ENCODE data around the gene NPHS2.

DNA sequence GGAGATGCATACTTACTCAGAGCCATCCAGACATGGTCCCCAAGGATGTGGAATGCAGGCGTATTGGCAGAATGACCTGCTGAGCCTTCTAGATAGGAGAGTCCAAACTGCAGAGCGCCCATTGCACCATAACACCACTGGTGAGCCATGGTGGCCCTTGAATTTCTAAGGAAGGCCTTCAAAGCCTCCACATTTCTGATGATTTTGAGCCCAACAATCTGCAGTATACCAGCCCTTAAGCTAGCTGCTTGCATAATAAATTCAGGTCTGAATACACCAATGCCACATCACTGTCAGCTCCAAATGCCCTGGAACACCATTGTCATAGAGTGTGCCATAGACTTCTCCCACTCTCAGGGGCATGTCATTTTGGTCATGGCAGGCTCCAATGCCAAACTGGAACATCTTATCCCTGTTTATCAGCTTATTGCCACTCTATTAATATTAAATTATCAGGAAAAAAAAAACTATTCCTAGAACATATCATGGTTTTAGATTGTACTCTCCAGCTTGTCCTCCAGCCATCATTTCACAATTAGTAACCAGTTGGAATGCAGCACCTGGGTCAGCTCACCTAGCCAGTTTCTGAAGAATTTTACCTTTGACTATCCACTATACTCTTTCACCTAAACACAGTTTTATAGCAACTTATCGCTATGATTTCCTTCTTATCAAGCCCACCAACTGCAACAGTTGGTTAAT, 26.9 kb downstream of the NPHS2 start:
- TF ChIP-seq EZH2 (optimal IDR thresholded peaks at IDR 0.05; ENCODE audit: low read depth, low read length) (no peak), EZH2phosphoT487 (IDR thresholded peaks at IDR 0.05; ENCODE audit: low read length) (no peak)
- TF ChIP-seq, protein P1, sequence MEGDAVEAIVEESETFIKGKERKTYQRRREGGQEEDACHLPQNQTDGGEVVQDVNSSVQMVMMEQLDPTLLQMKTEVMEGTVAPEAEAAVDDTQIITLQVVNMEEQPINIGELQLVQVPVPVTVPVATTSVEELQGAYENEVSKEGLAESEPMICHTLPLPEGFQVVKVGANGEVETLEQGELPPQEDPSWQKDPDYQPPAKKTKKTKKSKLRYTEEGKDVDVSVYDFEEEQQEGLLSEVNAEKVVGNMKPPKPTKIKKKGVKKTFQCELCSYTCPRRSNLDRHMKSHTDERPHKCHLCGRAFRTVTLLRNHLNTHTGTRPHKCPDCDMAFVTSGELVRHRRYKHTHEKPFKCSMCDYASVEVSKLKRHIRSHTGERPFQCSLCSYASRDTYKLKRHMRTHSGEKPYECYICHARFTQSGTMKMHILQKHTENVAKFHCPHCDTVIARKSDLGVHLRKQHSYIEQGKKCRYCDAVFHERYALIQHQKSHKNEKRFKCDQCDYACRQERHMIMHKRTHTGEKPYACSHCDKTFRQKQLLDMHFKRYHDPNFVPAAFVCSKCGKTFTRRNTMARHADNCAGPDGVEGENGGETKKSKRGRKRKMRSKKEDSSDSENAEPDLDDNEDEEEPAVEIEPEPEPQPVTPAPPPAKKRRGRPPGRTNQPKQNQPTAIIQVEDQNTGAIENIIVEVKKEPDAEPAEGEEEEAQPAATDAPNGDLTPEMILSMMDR (IDR thresholded peaks at IDR 0.05; ENCODE audit: low read length) = no peak
